Smooth muscle cell of the brain vasculature (primary cell): ENCODE results near the gene GALK1.

Source experiments
- DNase-seq: peaks from one replicate; pipeline ENCODE4 v3.0.0-alpha.2; 2012; ENCODE audit warnings: low read depth, low spot score

The GALK1 gene

GRCh38 chr17:75750661-75751423 is 14.2 kb downstream of the GALK1 start:
- no peak for DNase-seq

GRCh38 chr17:75749545-75750389 is 15.2 kb downstream of the GALK1 start:
- DNase-seq = peak; percentile 39

- no peak for DNase-seq
Observed at GRCh38 chr17:75748706-75749105, 16.3 kb downstream of the GALK1 start.

- DNase-seq = no peak
Observed at GRCh38 chr17:75743625-75744206, 21.3 kb downstream of the GALK1 start.

- DNase-seq = no peak
Observed at GRCh38 chr17:75742337-75742736, 22.7 kb downstream of the GALK1 start.

GRCh38 chr17:75740631-75741077 is 24.3 kb downstream of the GALK1 start:
- no peak for DNase-seq

- DNase-seq = no peak
Observed at GRCh38 chr17:75740215-75740614, 24.8 kb downstream of the GALK1 start.

GRCh38 chr17:75739801-75740200 is 25.2 kb downstream of the GALK1 start:
- no peak for DNase-seq

GRCh38 chr17:75739174-75739573 is 25.8 kb downstream of the GALK1 start:
- no peak for DNase-seq

- DNase-seq = no peak
Observed at GRCh38 chr17:75738218-75738802, 26.7 kb downstream of the GALK1 start.

- no peak for DNase-seq
Observed at GRCh38 chr17:75737133-75737962, 27.6 kb downstream of the GALK1 start.

GRCh38 chr17:75736173-75736835 is 28.7 kb downstream of the GALK1 start:
- DNase-seq = no peak

GRCh38 chr17:75734674-75735294 is 30.2 kb downstream of the GALK1 start:
- no peak for DNase-seq

GRCh38 chr17:75733471-75733870 is 31.5 kb downstream of the GALK1 start:
- no peak for DNase-seq

- DNase-seq = no peak
Observed at GRCh38 chr17:75731716-75732498, 33.1 kb downstream of the GALK1 start.

GRCh38 chr17:75731086-75731715 is 33.8 kb downstream of the GALK1 start:
- no peak for DNase-seq

- DNase-seq = no peak
Observed at GRCh38 chr17:75730065-75730464, 34.9 kb downstream of the GALK1 start.

GRCh38 chr17:75729351-75729750 is 35.6 kb downstream of the GALK1 start:
- DNase-seq = no peak

- DNase-seq = no peak
Observed at GRCh38 chr17:75727391-75727790, 37.6 kb downstream of the GALK1 start.
